Hematopoietic multipotent progenitor cell treated with erythropoietin and hydrocortisone succinate and interleukin-3 and kit ligand, for 17 days (in vitro differentiated cells): ENCODE results near the gene ANKS1B.
"Not testable (repeated sequence)": the region's sequence is repeated elsewhere in the genome, so short reads cannot be mapped to it uniquely, and the experiment has no call there.

Experiments
- DNase-seq: peaks from one replicate; pipeline ENCODE4 v3.0.0-alpha.2; 2015; ENCODE audit warnings: low spot score

ANKS1B gene

GRCh38 chr12:99704036-99704435 is 280.7 kb downstream of the ANKS1B start:
- no peak for DNase-seq

GRCh38 chr12:99700032-99700431 is 284.7 kb downstream of the ANKS1B start:
- no peak for DNase-seq

DNA sequence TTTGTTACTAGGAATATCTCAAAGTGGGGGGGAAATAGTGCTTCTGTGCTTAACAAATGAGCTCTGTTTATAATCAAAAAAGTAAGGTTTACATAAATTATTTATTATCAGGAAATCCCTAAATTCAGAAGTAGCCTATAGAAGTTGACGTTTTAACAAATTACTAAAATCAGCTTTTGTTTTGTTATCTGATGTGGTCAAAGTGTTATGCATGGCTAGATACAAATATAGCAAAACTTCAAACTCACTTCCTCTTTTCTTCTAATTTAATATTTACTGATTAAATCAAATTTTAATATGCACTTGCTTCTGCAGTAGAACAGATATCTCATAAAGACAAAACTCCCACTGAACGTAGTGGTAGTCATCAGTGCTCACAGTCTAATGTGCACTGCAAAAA is 289.7 kb downstream of the ANKS1B start:
- no peak for DNase-seq

DNA sequence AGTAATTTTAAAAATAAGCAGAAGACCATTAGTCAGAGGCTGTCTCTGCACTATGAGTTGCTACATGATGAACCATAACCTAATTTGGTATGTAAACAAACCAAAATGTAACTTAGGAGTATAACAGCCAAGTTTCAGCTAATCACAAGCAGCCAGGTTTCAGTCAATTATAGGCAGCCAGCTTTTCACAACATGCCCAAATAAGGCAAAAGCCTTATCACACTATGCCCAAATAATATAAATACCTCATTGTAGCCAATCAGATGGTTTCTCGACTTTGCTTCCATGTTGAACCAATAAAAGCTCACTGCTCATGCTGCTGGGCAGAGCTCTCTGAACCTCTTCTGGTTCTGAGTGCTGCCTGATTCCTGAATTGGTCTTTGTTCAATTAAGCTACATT is 298.6 kb downstream of the ANKS1B start:
- DNase-seq = no peak

DNA sequence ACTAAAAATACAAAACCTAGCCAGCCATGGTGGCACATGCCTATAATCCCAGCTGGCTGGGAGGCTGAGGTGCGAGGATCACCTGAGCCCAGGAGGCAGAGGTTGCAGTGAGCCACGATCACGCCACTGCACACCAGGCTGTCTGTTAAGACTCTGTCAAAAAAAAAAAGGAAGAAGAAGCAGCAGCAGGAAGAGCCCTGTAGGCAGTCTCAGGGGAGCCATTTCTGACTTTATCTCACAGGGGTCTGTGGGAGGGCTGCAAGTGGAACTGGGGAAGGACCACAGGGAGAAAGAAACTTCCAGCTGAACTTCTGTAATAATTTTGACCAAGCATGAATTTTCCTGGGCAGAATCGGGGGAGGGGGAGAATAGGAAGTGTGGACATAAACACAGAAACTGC is 304.5 kb downstream of the ANKS1B start:
- DNase-seq = no peak

DNA sequence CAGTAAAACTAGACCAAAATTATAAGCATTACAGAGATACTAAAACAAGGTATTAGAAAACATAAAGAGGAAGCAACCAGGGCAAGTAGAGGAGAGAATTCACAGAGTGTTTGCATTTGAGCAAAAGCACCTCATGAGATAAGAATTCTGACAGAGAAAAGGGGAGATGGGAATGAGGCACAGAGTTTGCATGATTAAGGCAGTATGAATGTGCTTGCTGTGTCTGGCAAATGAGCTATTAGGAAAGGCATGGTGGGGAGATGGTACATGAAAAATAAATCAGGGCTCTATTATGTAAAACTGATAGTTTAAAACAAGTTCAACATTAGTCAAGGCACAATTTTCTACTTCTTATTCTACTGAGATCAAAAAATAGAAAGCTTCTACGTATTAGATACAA is 314.1 kb downstream of the ANKS1B start:
- DNase-seq = no peak

DNA sequence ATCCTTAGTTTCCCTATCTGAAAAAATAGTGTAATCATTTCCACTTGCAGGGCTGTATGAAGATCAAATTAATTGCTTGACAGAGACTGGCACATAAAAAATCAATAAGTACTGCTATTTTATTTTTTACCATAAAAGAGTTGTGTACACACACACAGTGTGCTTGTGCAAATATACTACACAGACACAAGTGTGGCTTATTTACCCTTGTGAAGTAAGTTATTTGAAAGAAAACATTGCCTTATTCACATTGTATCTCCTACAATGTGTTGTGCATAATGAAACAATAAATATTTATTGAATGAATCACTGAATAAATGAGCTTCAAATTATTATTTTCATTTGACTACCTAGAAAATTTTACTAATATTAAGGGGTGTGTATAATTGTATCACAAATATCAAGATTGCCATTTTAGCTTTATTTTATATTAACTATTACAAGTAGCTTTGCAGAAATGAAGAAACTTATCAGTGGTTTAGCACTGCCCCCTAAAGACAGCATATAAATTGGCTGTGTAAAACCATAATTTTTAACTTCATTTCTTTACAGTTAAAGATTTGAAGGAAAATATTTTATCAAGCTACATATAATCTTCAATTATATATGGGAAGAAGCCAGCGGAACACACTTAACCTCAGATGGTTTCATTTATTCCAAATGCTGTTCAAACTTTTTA is 325.9 kb downstream of the ANKS1B start:
- no peak for DNase-seq

DNA sequence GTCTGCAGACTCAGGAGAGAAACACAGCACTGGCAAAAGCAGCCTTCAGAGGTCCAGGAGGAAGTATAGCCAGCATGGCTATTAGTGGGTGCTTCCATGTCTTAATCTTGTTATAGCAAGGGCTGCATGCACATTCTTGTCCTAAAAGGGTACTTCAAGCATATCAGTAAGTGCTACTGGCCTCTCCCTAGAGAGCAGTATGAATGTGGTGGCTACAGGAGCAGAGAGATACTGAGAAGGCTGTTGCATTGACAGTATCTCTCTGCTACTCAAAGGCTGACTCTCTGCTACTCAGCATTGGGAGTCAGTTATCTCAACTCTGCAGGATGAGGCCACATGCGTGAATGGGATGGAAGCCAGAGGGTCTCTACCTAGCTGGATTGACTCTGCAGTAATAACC is 335.2 kb downstream of the ANKS1B start:
- DNase-seq = no peak

DNA sequence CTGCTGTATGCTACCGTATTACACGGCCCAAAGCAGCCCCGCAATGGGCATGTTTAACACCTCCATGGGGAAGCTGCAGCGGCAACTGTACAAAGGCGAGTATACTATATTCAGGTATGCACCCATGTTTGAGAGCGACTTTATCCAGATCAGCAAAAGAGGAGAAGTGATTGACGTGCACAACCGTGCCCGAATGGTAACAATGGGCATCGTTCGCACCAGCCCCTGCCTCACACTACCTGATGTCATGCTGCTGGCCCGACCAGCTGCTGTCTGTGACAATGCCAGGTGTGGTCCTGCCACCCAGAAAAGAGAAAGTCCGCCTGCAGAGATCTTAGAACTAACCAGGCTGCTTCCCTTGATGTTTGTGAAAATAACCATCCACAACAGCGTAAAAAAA is 336.6 kb downstream of the ANKS1B start:
- DNase-seq = no peak

GRCh38 chr12:99647453-99647852 is 337.3 kb downstream of the ANKS1B start, which contains the start of gene GARIN6:
TSS of gene GARIN6 (plus strand) at chr12:99647753. CDS start at chr12:99648175, 422 bp downstream.
- no peak for DNase-seq

- no peak for DNase-seq
Observed at GRCh38 chr12:99644629-99645028, 340.1 kb downstream of the ANKS1B start.

DNA sequence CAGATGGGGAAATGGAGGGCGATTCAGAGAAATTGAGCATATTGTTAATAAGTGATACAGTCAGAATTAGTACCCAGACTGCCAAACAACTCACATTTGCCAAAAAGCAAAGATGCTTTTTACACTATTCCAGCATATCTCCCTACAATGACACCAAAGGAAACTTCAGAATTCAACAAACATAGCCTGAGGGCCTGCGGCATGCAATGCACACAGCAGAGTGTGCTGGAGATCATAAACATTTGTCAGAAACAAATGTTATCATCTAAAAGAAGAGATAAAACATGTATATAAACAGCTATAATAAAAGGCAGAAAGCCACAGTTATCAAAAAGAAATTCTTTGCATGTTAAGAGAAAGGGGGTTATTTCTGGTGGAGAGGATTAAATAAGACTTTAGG is 357.3 kb downstream of the ANKS1B start:
- DNase-seq = no peak

DNA sequence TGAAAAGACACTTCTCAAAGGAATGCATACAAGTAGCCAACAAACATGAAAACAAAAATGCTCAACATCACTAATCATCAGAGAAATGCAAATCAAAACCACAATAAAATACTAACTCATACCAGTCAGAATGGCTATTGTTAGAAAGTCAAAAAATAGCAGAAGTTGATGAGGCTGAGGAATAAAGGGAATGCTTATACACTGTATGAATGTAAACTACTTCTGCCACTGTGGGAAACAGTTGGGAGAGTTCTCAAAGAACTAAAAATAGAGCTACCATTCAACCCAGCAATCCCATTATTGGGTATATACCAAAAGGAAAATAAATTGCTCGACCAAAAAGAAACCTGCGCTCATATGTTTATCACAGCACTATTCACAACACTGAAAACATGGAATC is 360.1 kb downstream of the ANKS1B start:
- DNase-seq = not testable (repeated sequence)

DNA sequence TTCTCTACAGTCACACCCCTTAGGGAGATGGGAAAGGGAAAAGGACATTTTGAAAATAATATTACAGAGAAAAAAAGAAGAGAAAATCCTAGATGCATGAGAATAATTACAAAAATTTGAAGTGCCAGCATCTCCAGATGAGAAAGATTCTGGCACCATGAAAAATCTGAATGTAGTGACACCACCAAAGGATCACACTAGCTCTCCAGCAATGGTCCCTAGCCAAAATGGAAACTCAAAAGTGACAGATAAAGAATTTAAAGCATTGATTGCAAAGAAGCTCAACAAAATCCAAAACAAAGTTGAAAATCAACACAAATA is 364.6 kb downstream of the ANKS1B start:
- DNase-seq = no peak

DNA sequence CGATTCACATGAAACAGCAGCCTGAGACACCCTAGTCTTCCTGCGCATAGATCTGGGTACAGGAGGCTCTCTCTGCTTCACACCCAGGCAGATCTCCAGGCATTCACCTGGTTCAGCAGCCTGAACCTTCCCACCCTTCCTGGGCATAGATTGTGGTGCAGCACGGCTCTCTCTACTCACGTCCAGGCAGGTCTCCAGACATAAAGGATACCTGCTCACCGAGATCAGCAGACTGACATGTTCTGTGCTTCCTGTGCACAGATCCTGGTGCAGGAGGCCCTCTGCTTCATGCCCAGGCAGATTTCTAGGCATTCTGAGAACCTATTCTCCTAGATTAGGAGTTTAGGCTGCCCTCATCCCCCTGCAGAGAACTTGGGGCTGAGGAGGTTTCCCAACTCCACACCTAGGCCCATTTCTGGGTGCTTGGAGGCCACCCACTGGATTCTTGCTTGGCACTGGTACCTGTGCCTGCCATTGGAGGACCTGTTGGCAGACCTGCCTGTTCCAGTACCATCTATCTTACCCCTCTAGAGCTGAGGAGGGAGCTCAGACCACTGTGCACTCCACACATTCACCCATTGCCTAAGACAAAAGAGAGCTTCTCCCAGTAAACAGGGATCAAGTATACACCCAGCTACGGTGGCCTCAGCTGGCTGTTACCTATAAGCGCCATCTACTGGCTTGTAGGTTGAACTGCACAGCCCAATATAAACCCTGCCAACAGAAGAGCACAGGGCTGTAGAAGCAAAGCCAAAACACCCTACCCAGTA is 365.2 kb downstream of the ANKS1B start:
- peak; percentile 6 for DNase-seq

- no peak for DNase-seq
Observed at GRCh38 chr12:99618657-99619056, 366.1 kb downstream of the ANKS1B start.

GRCh38 chr12:99611599-99611998 is 373.1 kb downstream of the ANKS1B start:
- no peak for DNase-seq

DNA sequence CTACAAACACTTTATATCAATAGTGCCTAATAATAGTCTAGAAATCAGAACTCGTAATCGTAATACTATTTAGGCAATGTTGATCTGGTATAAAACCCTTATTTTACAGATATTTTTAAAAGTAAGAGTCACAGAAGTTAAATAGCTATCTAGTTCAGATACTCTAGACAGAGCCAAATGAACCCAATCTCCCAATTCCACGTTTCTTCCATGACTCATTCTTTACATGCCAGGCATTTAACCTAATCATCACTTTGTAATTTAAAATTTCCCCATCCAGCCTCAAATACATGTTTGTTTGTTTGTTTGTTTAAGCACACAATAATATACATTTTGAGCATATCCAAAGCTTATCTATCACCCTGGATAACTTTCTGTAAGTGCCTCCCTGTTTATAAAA is 373.6 kb downstream of the ANKS1B start:
- DNase-seq = no peak

DNA sequence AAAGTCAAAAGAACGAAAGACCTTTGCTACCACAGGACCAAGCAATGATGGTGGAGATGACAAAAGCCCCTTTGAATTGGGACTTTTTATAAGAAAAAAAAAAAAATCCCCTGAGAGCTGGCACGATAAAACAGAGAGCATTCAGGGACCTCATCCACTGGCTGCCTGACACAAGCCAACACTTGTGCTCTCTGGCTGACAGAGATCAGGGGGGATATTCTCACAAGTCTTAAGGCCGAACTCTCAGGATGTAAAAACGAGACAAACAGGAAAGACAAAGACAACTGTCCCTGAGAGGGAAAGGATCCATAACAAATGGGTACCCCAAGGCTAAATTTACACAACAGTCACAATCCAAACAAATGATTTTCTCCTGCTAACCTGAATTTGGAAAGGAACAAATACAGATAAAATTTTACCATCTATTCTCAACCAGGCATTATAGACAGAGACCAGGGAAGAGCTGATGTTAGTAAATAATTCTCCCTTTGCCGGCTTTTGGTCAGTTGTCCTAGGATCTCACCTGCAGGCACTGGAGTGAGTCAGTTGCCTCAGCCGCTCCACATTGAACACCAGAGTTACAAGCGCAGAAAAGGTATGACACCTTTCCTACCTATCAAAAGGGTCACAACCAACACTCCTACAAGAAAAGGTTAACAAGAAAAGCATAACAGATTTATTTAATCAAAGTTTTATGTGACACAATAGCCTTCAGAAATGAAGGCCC is 375.1 kb downstream of the ANKS1B start:
- DNase-seq = no peak

DNA sequence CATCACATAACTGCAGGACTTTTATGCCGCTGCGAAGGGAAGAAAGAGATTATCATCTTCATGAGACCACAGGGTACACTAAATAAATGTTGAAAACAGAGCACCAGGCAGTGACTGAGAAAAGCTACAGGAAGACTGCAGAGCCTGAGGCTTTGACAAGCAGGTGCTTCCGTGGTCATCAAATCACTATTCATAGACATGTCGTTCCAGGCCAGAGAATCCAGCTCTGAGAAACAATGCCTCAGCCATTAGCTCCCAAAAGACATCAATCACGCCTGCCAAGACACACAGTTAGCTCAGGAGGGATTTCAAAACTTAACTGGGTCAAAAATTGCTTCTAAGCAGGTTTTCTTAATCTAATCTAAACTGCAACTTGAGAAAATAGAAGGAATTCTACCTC is 384.3 kb downstream of the ANKS1B start:
- no peak for DNase-seq

DNA sequence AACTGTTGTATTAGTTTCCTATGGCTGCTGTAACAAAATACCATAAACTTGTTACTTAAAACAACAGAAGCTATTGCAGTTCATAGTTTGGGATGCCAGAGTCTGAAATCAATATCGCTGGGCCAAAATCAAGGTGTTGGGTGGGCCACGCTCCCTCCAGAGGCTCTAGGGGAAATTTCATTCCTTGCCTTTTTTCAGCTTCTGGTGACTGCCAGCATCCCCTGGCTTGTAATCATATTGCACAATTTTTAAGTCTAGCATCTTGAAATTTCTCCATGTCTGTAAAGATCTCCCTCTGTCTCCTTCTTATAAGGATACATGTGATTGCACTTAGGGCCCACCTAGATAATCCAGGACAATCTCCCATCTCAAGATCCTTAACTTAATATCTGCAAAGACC is 386.0 kb downstream of the ANKS1B start:
- DNase-seq = no peak

DNA sequence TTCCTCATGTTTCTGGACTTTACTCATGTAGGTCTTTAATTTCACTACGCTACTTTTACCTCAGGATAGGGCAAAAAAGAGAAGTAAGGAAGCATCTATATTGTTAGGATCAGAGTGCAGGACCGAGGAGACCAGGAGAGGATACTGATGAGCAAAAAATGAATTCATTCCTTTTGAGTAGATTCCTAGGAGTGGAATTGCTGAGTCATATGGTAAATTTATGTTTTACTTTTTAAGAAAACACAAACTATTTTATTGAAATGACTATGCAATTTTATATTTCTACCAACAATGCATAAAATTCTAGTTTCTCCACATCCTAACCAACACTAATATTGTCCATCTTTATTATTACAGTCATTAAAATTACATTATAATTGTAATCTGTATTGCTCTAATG is 388.0 kb downstream of the ANKS1B start:
- no peak for DNase-seq

DNA sequence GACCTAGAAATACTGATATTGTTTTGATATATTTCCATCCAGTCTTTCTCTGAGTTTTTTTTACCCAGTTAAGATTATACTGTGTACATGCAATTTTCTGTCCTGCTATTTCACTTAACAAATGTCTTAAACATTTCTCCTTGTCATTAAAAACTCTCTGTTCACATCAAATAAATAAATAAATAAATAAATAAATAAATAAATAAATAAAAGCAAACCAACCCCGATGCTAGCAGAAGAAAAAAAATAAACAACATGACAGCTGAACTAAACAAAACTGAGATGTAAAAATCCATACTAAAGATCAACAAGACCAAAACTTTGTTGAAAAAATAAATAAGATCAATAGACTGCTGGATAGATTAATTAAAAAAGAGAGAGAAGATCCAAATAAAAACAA is 407.6 kb downstream of the ANKS1B start:
- not testable (repeated sequence) for DNase-seq
